ENCODE data around the gene SPATA4.

The SPATA4 gene

GRCh38 chr4:176163041-176163440, 32.3 kb downstream of the SPATA4 start:
- H3K27ac Mint-ChIP-seq = no peak overlapping the region

GRCh38 chr4:176156656-176157055, 38.7 kb downstream of the SPATA4 start:
- no peak for DNase-seq (ENCODE audit: low spot score)
- Mint-ChIP-seq H3K36me3 (ENCODE audit: low read depth) (no peaks in the 10 kb centered on the region), H3K9me3 (no peaks in the 10 kb centered on the region), H3K27me3 (ENCODE audit: low read depth) (no peaks in the 10 kb centered on the region), H3K4me1 (ENCODE audit: low read depth) (no peaks in the 10 kb centered on the region), H3K27ac (no peak overlapping the region), H3K4me3 (no peak overlapping the region)

More at GRCh38 chr4:176163041-176163440, 32.3 kb downstream of the SPATA4 start:
- Mint-ChIP-seq H3K4me3 (no peak overlapping the region), H3K27me3 (ENCODE audit: low read depth) (no peaks in the 10 kb centered on the region), H3K36me3 (ENCODE audit: low read depth) (no peaks in the 10 kb centered on the region), H3K9me3 (no peaks in the 10 kb centered on the region), H3K4me1 (ENCODE audit: low read depth) (no peaks in the 10 kb centered on the region)
- no peak for DNase-seq (ENCODE audit: low spot score)

GRCh38 chr4:176153124-176153523, 42.3 kb downstream of the SPATA4 start:
- H3K27ac Mint-ChIP-seq = no peak overlapping the region
- H3K36me3 Mint-ChIP-seq (ENCODE audit: low read depth) = no peaks in the 10 kb centered on the region
- no peak overlapping the region for H3K4me3 Mint-ChIP-seq
- DNase-seq (ENCODE audit: low spot score) = no peak
- no peaks in the 10 kb centered on the region for H3K27me3 Mint-ChIP-seq (ENCODE audit: low read depth)
- H3K4me1 Mint-ChIP-seq (ENCODE audit: low read depth) = no peaks in the 10 kb centered on the region
- H3K9me3 Mint-ChIP-seq = no peaks in the 10 kb centered on the region

- Mint-ChIP-seq H3K27ac (no peak overlapping the region), H3K27me3 (ENCODE audit: low read depth) (no peaks in the 10 kb centered on the region), H3K9me3 (no peaks in the 10 kb centered on the region), H3K4me3 (no peak overlapping the region), H3K36me3 (ENCODE audit: low read depth) (no peaks in the 10 kb centered on the region), H3K4me1 (ENCODE audit: low read depth) (no peaks in the 10 kb centered on the region)
- no peak for DNase-seq (ENCODE audit: low spot score)
Measured at GRCh38 chr4:176150704-176151103, 44.7 kb downstream of the SPATA4 start.

- no peak overlapping the region for H3K4me3 Mint-ChIP-seq
- no peaks in the 10 kb centered on the region for H3K36me3 Mint-ChIP-seq (ENCODE audit: low read depth)
- no peak overlapping the region for H3K27ac Mint-ChIP-seq
- H3K9me3 Mint-ChIP-seq = no peaks in the 10 kb centered on the region
- H3K4me1 Mint-ChIP-seq (ENCODE audit: low read depth) = no peaks in the 10 kb centered on the region
- H3K27me3 Mint-ChIP-seq (ENCODE audit: low read depth) = no peaks in the 10 kb centered on the region
- no peak for DNase-seq (ENCODE audit: low spot score)
Measured at GRCh38 chr4:176150356-176150682, 45.1 kb downstream of the SPATA4 start.

GRCh38 chr4:176149680-176150355, 45.6 kb downstream of the SPATA4 start:
- Mint-ChIP-seq H3K36me3 (ENCODE audit: low read depth) (no peaks in the 10 kb centered on the region), H3K4me1 (ENCODE audit: low read depth) (no peaks in the 10 kb centered on the region), H3K4me3 (no peak overlapping the region), H3K9me3 (no peaks in the 10 kb centered on the region), H3K27me3 (ENCODE audit: low read depth) (no peaks in the 10 kb centered on the region), H3K27ac (no peak overlapping the region)
- DNase-seq (ENCODE audit: low spot score) = no peak

- Mint-ChIP-seq H3K9me3 (no peaks in the 10 kb centered on the region), H3K4me1 (ENCODE audit: low read depth) (no peaks in the 10 kb centered on the region), H3K27ac (no peak overlapping the region), H3K36me3 (ENCODE audit: low read depth) (no peaks in the 10 kb centered on the region), H3K27me3 (ENCODE audit: low read depth) (no peaks in the 10 kb centered on the region), H3K4me3 (no peak overlapping the region)
- DNase-seq (ENCODE audit: low spot score) = no peak
Measured at GRCh38 chr4:176142253-176142652, 53.1 kb downstream of the SPATA4 start.

GRCh38 chr4:176139518-176139917, 55.9 kb downstream of the SPATA4 start:
- H3K27me3 Mint-ChIP-seq (ENCODE audit: low read depth) = no peaks in the 10 kb centered on the region
- H3K4me3 Mint-ChIP-seq = no peak overlapping the region
- H3K36me3 Mint-ChIP-seq (ENCODE audit: low read depth) = no peaks in the 10 kb centered on the region
- no peak for DNase-seq (ENCODE audit: low spot score)
- H3K9me3 Mint-ChIP-seq = no peaks in the 10 kb centered on the region
- no peak overlapping the region for H3K27ac Mint-ChIP-seq
- H3K4me1 Mint-ChIP-seq (ENCODE audit: low read depth) = no peaks in the 10 kb centered on the region

- no peak overlapping the region for H3K4me3 Mint-ChIP-seq
Measured at GRCh38 chr4:176137631-176138030, 57.8 kb downstream of the SPATA4 start.

GRCh38 chr4:176134670-176135069, 60.7 kb downstream of the SPATA4 start:
- no peak for DNase-seq (ENCODE audit: low spot score)
- Mint-ChIP-seq H3K27ac (no peak overlapping the region), H3K27me3 (ENCODE audit: low read depth) (no peaks in the 10 kb centered on the region), H3K4me3 (no peak overlapping the region), H3K36me3 (ENCODE audit: low read depth) (no peaks in the 10 kb centered on the region), H3K4me1 (ENCODE audit: low read depth) (no peaks in the 10 kb centered on the region), H3K9me3 (no peaks in the 10 kb centered on the region)

More at GRCh38 chr4:176137631-176138030, 57.8 kb downstream of the SPATA4 start:
- Mint-ChIP-seq H3K9me3 (no peaks in the 10 kb centered on the region), H3K27ac (no peak overlapping the region), H3K36me3 (ENCODE audit: low read depth) (no peaks in the 10 kb centered on the region), H3K27me3 (ENCODE audit: low read depth) (no peaks in the 10 kb centered on the region), H3K4me1 (ENCODE audit: low read depth) (no peaks in the 10 kb centered on the region)
- no peak for DNase-seq (ENCODE audit: low spot score)
